Testis (tissue), 2 donors: ENCODE results near the gene COPS2.

Experiments
- CTCF ChIP-seq, 3 experiments: fragments of 450-650 bp in 2 of 3; fragments of 200-600 bp in 1 of 3; sonication (generic) in 1 of 3; IDR thresholded peaks; one replicate each; pipeline ENCODE4 v1.5.1; 2016 to 2019; ENCODE audit warnings: antibody characterized with exemption in 3 of 3, mild to moderate bottlenecking in 2 of 3, moderate library complexity in 1 of 3
- POLR2A ChIP-seq: fragments of 450-650 bp; IDR thresholded peaks from one replicate; pipeline ENCODE4 v1.6.1; 2017; ENCODE audit warnings: antibody characterized with exemption, mild to moderate bottlenecking, moderate library complexity

GRCh38 chr15:49088996-49089395 is 66.4 kb downstream of the COPS2 start:
- no peak for TF ChIP-seq CTCF (IDR thresholded peaks at IDR 0.05)
- TF ChIP-seq POLR2A = no peak
